Choroid plexus epithelial cell (primary cell): ENCODE results near the gene HEBP2.

Source experiments
- DNase-seq: peaks from one replicate; pipeline ENCODE4 v3.0.0-alpha.2; 2010; ENCODE audit warnings: low read depth
- H3K4me3 ChIP-seq: 2 replicates; pipeline ENCODE4 v1.5.1; 2011; ENCODE audit warnings: low read depth, mild to moderate bottlenecking, control low read depth, low read length, moderate library complexity
- CTCF ChIP-seq: conservative IDR thresholded peaks from 2 replicates; pipeline ENCODE4 v1.5.1; 2011; ENCODE audit warnings: low read depth, mild to moderate bottlenecking, control low read depth, inconsistent platforms, low read length, moderate library complexity

Gene HEBP2

GRCh38 chr6:138456401-138456790 is 52.4 kb downstream of the HEBP2 start:
- H3K4me3 ChIP-seq = no peak overlapping the region
- no peak for DNase-seq
- no peak for TF ChIP-seq CTCF

- TF ChIP-seq CTCF = no peak
- no peak overlapping the region for H3K4me3 ChIP-seq
- DNase-seq = no peak
Measured at GRCh38 chr6:138461647-138462046, 57.6 kb downstream of the HEBP2 start.

- no peak overlapping the region for H3K4me3 ChIP-seq
- TF ChIP-seq CTCF = no peak
- no peak for DNase-seq
Measured at GRCh38 chr6:138464085-138464484, 60.1 kb downstream of the HEBP2 start.

GRCh38 chr6:138465007-138465645 is 61.1 kb downstream of the HEBP2 start:
- DNase-seq = peak; percentile 96
- no peak for TF ChIP-seq CTCF
- H3K4me3 ChIP-seq = no peak overlapping the region

GRCh38 chr6:138467901-138468300 is 63.9 kb downstream of the HEBP2 start:
- no peak overlapping the region for H3K4me3 ChIP-seq
- no peak for TF ChIP-seq CTCF
- no peak for DNase-seq

GRCh38 chr6:138468320-138469015 is 64.4 kb downstream of the HEBP2 start:
- peak; percentile 78 for DNase-seq
- no peak for TF ChIP-seq CTCF
- H3K4me3 ChIP-seq = no peak overlapping the region
